ENCODE results near the gene TNFAIP6. TPM values are rescaled to one million over a fixed set of nuclear protein-coding genes. Genes with fewer than 3 reads are reported as not detected.
"Not testable (repeated sequence)": the region's sequence is repeated elsewhere in the genome, so short reads cannot be mapped to it uniquely, and the experiment has no call there.

Gene TNFAIP6, protein sequence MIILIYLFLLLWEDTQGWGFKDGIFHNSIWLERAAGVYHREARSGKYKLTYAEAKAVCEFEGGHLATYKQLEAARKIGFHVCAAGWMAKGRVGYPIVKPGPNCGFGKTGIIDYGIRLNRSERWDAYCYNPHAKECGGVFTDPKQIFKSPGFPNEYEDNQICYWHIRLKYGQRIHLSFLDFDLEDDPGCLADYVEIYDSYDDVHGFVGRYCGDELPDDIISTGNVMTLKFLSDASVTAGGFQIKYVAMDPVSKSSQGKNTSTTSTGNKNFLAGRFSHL
- 34.1 TPM for total RNA-seq
- 1.7 TPM for polyA plus RNA-seq

- WGBS = 37% methylated on average over 3 of the region's 3 CpGs
- DNase-seq (ENCODE audit: extremely low spot score) = no peak
- H3K36me3 ChIP-seq (ENCODE audit: insufficient read depth) = no peaks in the 10 kb centered on the region
- no peaks in the 10 kb centered on the region for H3K4me1 ChIP-seq (ENCODE audit: insufficient read depth)
- H3K27ac ChIP-seq (ENCODE audit: low read depth) = no peak within 1 kb of the TSS
- H3K4me3 ChIP-seq (ENCODE audit: low read depth, low read length) = no peak within 1 kb of the TSS
Observed at GRCh38 chr2:151357359-151357758, at the start of gene TNFAIP6. TNFAIP6 (plus strand) TSS chr2:151357592; CDS start chr2:151357667, 75 bp downstream.

GRCh38 chr2:151310313-151310712 is 47.1 kb upstream of the TNFAIP6 start:
- H3K4me3 ChIP-seq (ENCODE audit: low read depth, low read length); H3K36me3 ChIP-seq (ENCODE audit: insufficient read depth); H3K27ac ChIP-seq (ENCODE audit: low read depth); DNase-seq (ENCODE audit: extremely low spot score); H3K4me1 ChIP-seq (ENCODE audit: insufficient read depth): not testable (repeated sequence)
- WGBS = 95% methylated on average over 6 of the region's 6 CpGs

GRCh38 chr2:151312440-151312839 is 45.0 kb upstream of the TNFAIP6 start:
- not testable (repeated sequence) for H3K36me3 ChIP-seq (ENCODE audit: insufficient read depth); DNase-seq (ENCODE audit: extremely low spot score)
- 63% methylated on average over 6 of the region's 6 CpGs for WGBS

GRCh38 chr2:151315381-151315903 is 42.0 kb upstream of the TNFAIP6 start:
- Histone ChIP-seq H3K4me1 (ENCODE audit: insufficient read depth) (no peaks in the 10 kb centered on the region), H3K4me3 (ENCODE audit: low read depth, low read length) (no peak overlapping the region), H3K36me3 (ENCODE audit: insufficient read depth) (no peaks in the 10 kb centered on the region), H3K27ac (ENCODE audit: low read depth) (no peak overlapping the region)
- no peak for DNase-seq (ENCODE audit: extremely low spot score)
- 29% methylated on average over 7 of the region's 7 CpGs for WGBS

More at GRCh38 chr2:151312440-151312839, 45.0 kb upstream of the TNFAIP6 start:
- not testable (repeated sequence) for H3K4me3 ChIP-seq (ENCODE audit: low read depth, low read length); H3K27ac ChIP-seq (ENCODE audit: low read depth); H3K4me1 ChIP-seq (ENCODE audit: insufficient read depth)

DNA sequence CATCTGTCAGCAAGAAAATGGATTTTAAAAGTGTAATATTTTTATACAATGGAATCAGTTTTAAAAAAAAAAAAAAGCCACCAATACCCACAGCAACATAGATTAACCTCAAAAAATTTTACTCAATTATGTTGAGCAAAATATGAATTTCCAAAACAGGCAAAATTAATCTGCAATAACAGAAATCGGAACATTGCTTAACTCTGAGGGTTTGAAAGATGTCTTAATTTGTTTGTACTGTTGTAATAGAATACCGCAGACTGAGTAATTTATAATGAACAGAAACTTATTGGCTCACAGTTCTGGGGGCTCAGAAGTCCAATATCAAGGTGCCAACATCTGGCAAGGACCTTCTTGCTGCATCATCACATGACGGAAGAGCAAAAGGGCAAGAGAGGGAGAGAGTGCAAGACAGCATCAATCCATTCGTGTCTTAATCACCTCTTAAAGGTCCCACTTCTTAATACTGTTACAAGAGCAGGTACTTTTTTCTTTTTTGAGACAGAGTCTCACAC is 31.8 kb upstream of the TNFAIP6 start:
- Histone ChIP-seq H3K27ac (ENCODE audit: low read depth) (no peak overlapping the region), H3K4me1 (ENCODE audit: insufficient read depth) (no peaks in the 10 kb centered on the region), H3K4me3 (ENCODE audit: low read depth, low read length) (no peak overlapping the region), H3K36me3 (ENCODE audit: insufficient read depth) (no peaks in the 10 kb centered on the region)
- 83% methylated on average over 4 of the region's 4 CpGs for WGBS
- no peak for DNase-seq (ENCODE audit: extremely low spot score)

DNA sequence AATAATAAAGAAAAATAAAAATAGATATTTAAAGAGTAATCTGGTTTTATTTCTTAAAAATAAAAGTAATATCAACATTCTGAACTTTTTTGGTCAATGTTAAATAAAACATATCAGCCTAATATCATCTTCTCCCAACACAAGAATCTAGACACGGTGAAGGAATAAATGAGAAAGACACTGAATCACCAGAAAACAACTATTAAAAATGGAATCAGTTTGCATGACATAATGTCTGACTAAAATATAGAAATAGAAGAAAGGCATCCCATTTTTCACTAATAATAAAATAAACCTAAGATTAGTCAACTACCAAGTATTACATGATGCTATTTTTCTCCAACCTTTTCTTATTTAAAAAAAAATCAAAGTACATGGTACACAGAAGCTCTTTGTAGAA is 30.8 kb upstream of the TNFAIP6 start:
- Histone ChIP-seq H3K36me3 (ENCODE audit: insufficient read depth) (no peaks in the 10 kb centered on the region), H3K4me3 (ENCODE audit: low read depth, low read length) (no peak overlapping the region), H3K27ac (ENCODE audit: low read depth) (no peak overlapping the region), H3K4me1 (ENCODE audit: insufficient read depth) (no peaks in the 10 kb centered on the region)
- no peak for DNase-seq (ENCODE audit: extremely low spot score)
- WGBS = 87% methylated on average over 1 of the region's 1 CpG

DNA sequence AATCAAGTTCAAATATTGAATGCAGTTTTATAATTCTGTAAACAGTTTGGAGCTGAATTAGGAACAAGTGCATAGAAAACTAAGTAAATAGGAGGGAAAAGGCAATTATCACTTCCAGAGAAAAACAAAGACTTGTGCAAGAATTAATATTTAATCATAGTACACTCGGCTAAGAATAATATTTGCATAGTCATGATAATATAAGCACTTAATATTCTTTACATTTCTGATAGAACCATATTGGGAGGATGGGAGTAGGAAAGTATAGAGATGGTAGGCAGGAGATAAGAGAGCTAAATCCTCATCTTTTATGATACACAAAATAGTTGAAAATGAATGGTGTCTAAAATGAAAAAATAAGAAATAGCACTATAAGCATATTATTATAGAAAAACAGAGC is 27.4 kb upstream of the TNFAIP6 start:
- no peaks in the 10 kb centered on the region for H3K4me1 ChIP-seq (ENCODE audit: insufficient read depth)
- H3K4me3 ChIP-seq (ENCODE audit: low read depth, low read length) = no peak overlapping the region
- H3K36me3 ChIP-seq (ENCODE audit: insufficient read depth) = no peaks in the 10 kb centered on the region
- no peak overlapping the region for H3K27ac ChIP-seq (ENCODE audit: low read depth)
- WGBS = 66% methylated on average over 1 of the region's 1 CpG
- no peak for DNase-seq (ENCODE audit: extremely low spot score)

DNA sequence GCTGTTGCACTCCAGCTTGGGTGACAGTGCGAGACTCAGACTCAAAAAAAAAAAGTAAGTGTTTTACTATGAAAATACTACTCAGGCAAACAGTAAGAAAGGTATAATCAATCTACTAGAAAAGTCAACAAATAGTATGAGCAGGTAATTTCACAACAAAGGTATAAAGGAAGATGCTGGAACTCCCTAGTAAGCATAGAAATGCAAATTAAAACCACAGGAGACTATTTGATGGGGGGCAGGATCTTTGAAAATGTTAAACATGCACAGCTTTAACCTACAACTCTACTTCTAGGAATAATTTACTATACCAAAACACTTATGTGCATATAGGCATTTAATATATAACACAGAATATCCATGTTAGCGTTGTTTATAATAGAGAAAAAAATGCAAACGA is 24.3 kb upstream of the TNFAIP6 start:
- Histone ChIP-seq H3K36me3 (ENCODE audit: insufficient read depth) (no peaks in the 10 kb centered on the region), H3K4me1 (ENCODE audit: insufficient read depth) (no peaks in the 10 kb centered on the region), H3K4me3 (ENCODE audit: low read depth, low read length) (no peak overlapping the region), H3K27ac (ENCODE audit: low read depth) (no peak overlapping the region)
- WGBS = 72% methylated on average over 3 of the region's 3 CpGs
- no peak for DNase-seq (ENCODE audit: extremely low spot score)

GRCh38 chr2:151334082-151334815 is 23.1 kb upstream of the TNFAIP6 start:
- Histone ChIP-seq H3K27ac (ENCODE audit: low read depth) (no peak overlapping the region), H3K36me3 (ENCODE audit: insufficient read depth) (no peaks in the 10 kb centered on the region), H3K4me1 (ENCODE audit: insufficient read depth) (no peaks in the 10 kb centered on the region), H3K4me3 (ENCODE audit: low read depth, low read length) (no peak overlapping the region)
- no peak for DNase-seq (ENCODE audit: extremely low spot score)
- 58% methylated on average over 3 of the region's 3 CpGs for WGBS

DNA sequence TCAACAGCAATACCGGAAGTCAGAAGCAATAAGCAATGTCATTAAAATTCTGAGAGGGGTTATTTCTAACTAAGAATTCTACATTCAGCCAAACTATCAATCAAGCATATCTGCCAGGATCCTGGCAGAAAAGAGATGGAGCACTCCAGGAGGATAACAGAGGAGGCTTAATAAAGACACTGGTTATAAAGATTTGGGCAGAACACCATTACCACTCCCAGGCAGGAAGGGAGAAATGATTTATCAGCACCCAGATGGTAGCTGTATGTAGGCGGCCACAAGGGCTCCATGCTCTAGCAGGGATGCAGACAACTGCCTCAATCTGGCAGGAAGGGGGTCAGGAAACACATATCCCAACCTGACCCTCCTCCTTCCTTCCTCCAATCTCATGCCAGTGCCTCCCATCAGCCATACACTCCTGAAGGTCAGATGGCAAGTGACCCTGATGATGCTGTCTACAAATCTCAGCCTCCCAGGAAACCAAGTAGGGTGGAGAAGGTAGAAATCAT is 20.5 kb upstream of the TNFAIP6 start:
- H3K27ac ChIP-seq (ENCODE audit: low read depth) = no peak overlapping the region
- no peak for DNase-seq (ENCODE audit: extremely low spot score)
- 68% methylated on average over 2 of the region's 2 CpGs for WGBS
- H3K4me1 ChIP-seq (ENCODE audit: insufficient read depth) = no peaks in the 10 kb centered on the region
- no peak overlapping the region for H3K4me3 ChIP-seq (ENCODE audit: low read depth, low read length)
- H3K36me3 ChIP-seq (ENCODE audit: insufficient read depth) = no peaks in the 10 kb centered on the region

DNA sequence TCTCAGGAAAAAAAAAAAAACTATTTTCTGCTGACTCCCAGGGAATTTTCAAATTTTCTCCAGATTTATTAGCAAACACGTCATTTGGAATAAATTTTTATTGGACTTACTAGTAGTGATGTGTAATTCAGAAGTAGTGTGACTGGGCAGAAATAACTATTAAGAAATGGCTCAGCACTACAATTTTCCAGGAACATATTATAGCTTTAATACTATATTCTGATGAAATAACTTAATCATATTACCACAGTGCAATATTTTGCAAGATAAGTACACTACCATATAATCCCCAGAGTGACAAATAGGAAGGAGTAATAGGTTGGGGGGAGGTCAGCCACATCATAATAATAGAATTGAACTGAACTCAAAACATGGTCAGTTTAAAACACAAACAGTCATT is 19.7 kb upstream of the TNFAIP6 start:
- Histone ChIP-seq H3K36me3 (ENCODE audit: insufficient read depth) (no peaks in the 10 kb centered on the region), H3K4me1 (ENCODE audit: insufficient read depth) (no peaks in the 10 kb centered on the region), H3K27ac (ENCODE audit: low read depth) (no peak overlapping the region), H3K4me3 (ENCODE audit: low read depth, low read length) (no peak overlapping the region)
- WGBS = 59% methylated on average over 1 of the region's 1 CpG
- DNase-seq (ENCODE audit: extremely low spot score) = no peak

GRCh38 chr2:151338115-151338514 is 19.3 kb upstream of the TNFAIP6 start:
- H3K36me3 ChIP-seq (ENCODE audit: insufficient read depth) = no peaks in the 10 kb centered on the region
- no peak for DNase-seq (ENCODE audit: extremely low spot score)
- H3K4me1 ChIP-seq (ENCODE audit: insufficient read depth) = no peaks in the 10 kb centered on the region
- WGBS = 87% methylated on average over 3 of the region's 3 CpGs
- no peak overlapping the region for H3K4me3 ChIP-seq (ENCODE audit: low read depth, low read length)
- H3K27ac ChIP-seq (ENCODE audit: low read depth) = no peak overlapping the region

DNA sequence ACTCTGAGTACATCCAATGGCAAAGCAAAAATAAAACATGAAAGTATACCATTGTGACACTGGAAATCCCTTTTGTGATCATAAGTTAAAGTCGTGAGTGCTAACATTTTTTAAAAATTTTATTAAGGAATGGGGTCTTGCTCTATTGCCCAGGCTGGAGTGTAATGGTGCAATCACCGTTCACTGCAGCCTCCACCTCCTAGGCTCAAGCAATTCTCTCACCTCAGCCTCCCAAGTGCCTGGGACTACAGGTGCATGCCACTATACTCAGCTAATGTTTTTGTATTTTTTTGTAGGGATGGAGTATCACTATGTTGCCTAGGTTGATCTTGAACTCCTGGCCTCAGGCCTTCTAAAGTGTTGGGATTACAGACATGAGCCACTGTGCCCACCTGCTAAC is 14.3 kb upstream of the TNFAIP6 start:
- DNase-seq (ENCODE audit: extremely low spot score) = no peak
- H3K27ac ChIP-seq (ENCODE audit: low read depth) = no peak overlapping the region
- no peaks in the 10 kb centered on the region for H3K4me1 ChIP-seq (ENCODE audit: insufficient read depth)
- H3K4me3 ChIP-seq (ENCODE audit: low read depth, low read length) = no peak overlapping the region
- 94% methylated on average over 2 of the region's 2 CpGs for WGBS
- no peaks in the 10 kb centered on the region for H3K36me3 ChIP-seq (ENCODE audit: insufficient read depth)

GRCh38 chr2:151344191-151344590 is 13.2 kb upstream of the TNFAIP6 start:
- H3K27ac ChIP-seq (ENCODE audit: low read depth); DNase-seq (ENCODE audit: extremely low spot score); H3K4me3 ChIP-seq (ENCODE audit: low read depth, low read length); H3K36me3 ChIP-seq (ENCODE audit: insufficient read depth); H3K4me1 ChIP-seq (ENCODE audit: insufficient read depth): not testable (repeated sequence)
- 97% methylated on average over 4 of the region's 4 CpGs for WGBS
